Mammary epithelial cell (primary cell): Measurements from ENCODE around the gene MAD1L1.

ENCODE experiments used
- CTCF ChIP-seq, 2 donors: IDR thresholded peaks in 1 of 2; conservative IDR thresholded peaks in 1 of 2; 2 replicates each; pipeline ENCODE4 v1.5.1; 2011 to 2012; ENCODE audit warnings: inconsistent platforms in 2 of 2, low read length in 2 of 2, mild to moderate bottlenecking in 2 of 2, control low read depth in 1 of 2, low read depth in 1 of 2; ENCODE audit not compliant: insufficient read depth in 1 of 2; ENCODE audit errors: extremely low read depth in 1 of 2
- EZH2 ChIP-seq: IDR thresholded peaks from 2 replicates; pipeline ENCODE4 v1.6.1; 2012; ENCODE audit warnings: low read length, inconsistent platforms, borderline replicate concordance

GRCh38 chr7:1787681-1788235 is 445.0 kb downstream of the MAD1L1 start:
- no peak for TF ChIP-seq CTCF (conservative IDR thresholded peaks at IDR 0.05 in 1 of 2, IDR thresholded peaks at IDR 0.05 in 1 of 2; ENCODE audit: extremely low read depth in 1 of 2, insufficient read depth in 1 of 2, low read depth in 1 of 2, low read length in 2 of 2)
- TF ChIP-seq EZH2 = no peak
